HL-60 (cell line): ENCODE results near the gene CPED1.
A peak's percentile ranks its signal among the peaks of the same experiment; 100 is the strongest.

Source experiments
- DNase-seq, 2 experiments: peaks; one replicate each; pipeline ENCODE4 v3.0.0-alpha.2; 2010 to 2020; ENCODE audit warnings: low read depth in 1 of 2, low spot score in 1 of 2
- H3K27ac ChIP-seq: fragments of 250-450 bp; sonication (Bioruptor Pico); replicated peaks from 2 replicates; pipeline ENCODE4 v1.5.1; 2020; ENCODE audit warnings: mild to moderate bottlenecking, moderate library complexity
- H3K27me3 ChIP-seq: fragments of 250-450 bp; sonication (Bioruptor Pico); 2 replicates; pipeline ENCODE4 v1.5.1; 2021; ENCODE audit warnings: mild to moderate bottlenecking, moderate library complexity; ENCODE audit not compliant: insufficient read depth, poor library complexity, severe bottlenecking
- H3K4me3 ChIP-seq: replicated peaks from 2 replicates; pipeline ENCODE4 v1.5.1; 2011; ENCODE audit warnings: mild to moderate bottlenecking, control low read depth, low read length; ENCODE audit not compliant: insufficient read depth
- CTCF ChIP-seq: IDR thresholded peaks from one replicate; pipeline ENCODE4 v1.5.1; 2011; ENCODE audit warnings: low read length, control low read depth, inconsistent platforms; ENCODE audit not compliant: insufficient read depth
- GABPA ChIP-seq: IDR thresholded peaks from 2 replicates; pipeline ENCODE4 v1.6.1; 2012; ENCODE audit warnings: low read depth
- POLR2AphosphoS5 ChIP-seq: IDR thresholded peaks from 2 replicates; pipeline ENCODE4 v1.6.1; 2012; ENCODE audit warnings: low read depth
- REST ChIP-seq: IDR thresholded peaks from 2 replicates; pipeline ENCODE4 v1.6.1; 2012; ENCODE audit warnings: low read depth; ENCODE audit not compliant: insufficient replicate concordance
- SPI1 ChIP-seq: IDR thresholded peaks from 2 replicates; pipeline ENCODE4 v1.6.1; 2012; ENCODE audit warnings: low read depth, mild to moderate bottlenecking, borderline replicate concordance

CPED1 gene

GRCh38 chr7:121158665-121159064 lies 170.2 kb downstream of the CPED1 start:
- Histone ChIP-seq H3K4me3 (no peak overlapping the region), H3K27me3 (no peaks in the 10 kb centered on the region), H3K27ac (no peak overlapping the region)
- no peak for DNase-seq
- TF ChIP-seq POLR2AphosphoS5: no peak
- no peak for TF ChIP-seq REST
- TF ChIP-seq SPI1: no peak
- no peak for TF ChIP-seq GABPA
- TF ChIP-seq CTCF: no peak

- Histone ChIP-seq H3K27me3 (no peaks in the 10 kb centered on the region), H3K4me3 (no peak overlapping the region), H3K27ac (no peak overlapping the region)
- no peak for DNase-seq
- no peak for TF ChIP-seq POLR2AphosphoS5
- no peak for TF ChIP-seq SPI1
- TF ChIP-seq CTCF: no peak
- no peak for TF ChIP-seq REST
- TF ChIP-seq GABPA: no peak
Measured at GRCh38 chr7:121159553-121159952, 171.0 kb downstream of the CPED1 start.

GRCh38 chr7:121160150-121161008 lies 171.9 kb downstream of the CPED1 start:
- no peaks in the 10 kb centered on the region for H3K27me3 ChIP-seq
- H3K27ac ChIP-seq: no peak overlapping the region
- no peak for TF ChIP-seq POLR2AphosphoS5
- no peak for TF ChIP-seq GABPA
- TF ChIP-seq REST: no peak
- no peak for TF ChIP-seq SPI1
- H3K4me3 ChIP-seq: no peak overlapping the region
- peak in 1 of 2 experiments; percentile 15 for DNase-seq
